H1 (cell line): ENCODE results near the gene MACROD2. TPM values are rescaled to one million over a fixed set of nuclear protein-coding genes. Genes with fewer than 3 reads are reported as not detected.

Experiments used
- CTCF ChIA-PET: fragments of 300-600 bp; sonication (Branson Sonifier 250); formaldehyde crosslinking; loops from one replicate; lab custom pipeline; 2021; ENCODE audit not compliant: partially characterized antibody; lab: Charles Lee
- POLR2A ChIA-PET: fragments of 300-600 bp; sonication (Branson Sonifier 250); formaldehyde crosslinking; loops from one replicate; lab custom pipeline; 2021; ENCODE audit warnings: inconsistent platforms; ENCODE audit not compliant: partially characterized antibody; lab: Charles Lee
- DNase-seq, 2 experiments: peaks; one replicate each; pipeline versions ENCODE4 v3.0.0 to v3.0.0-alpha.2; 2010 to 2022; ENCODE audit warnings: low spot score in 2 of 2, low read depth in 1 of 2, mixed read lengths in 1 of 2
- FAIRE-seq: peaks from 2 replicates; lab custom pipeline; 2011; peaks lifted over from hg19 to GRCh38; lab: Jason Lieb, UNC
- H2AFZ ChIP-seq: 2 replicates; pipeline ENCODE4 v1.8.1; 2012; ENCODE audit warnings: low read length, inconsistent platforms
- H2AK5ac ChIP-seq: 2 replicates; pipeline ENCODE4 v1.6.1; 2013; ENCODE audit warnings: low read depth, low read length
- H2BK120ac ChIP-seq: replicated peaks from 2 replicates; pipeline ENCODE3; 2013; ENCODE audit warnings: low read depth, low read length, inconsistent platforms
- H2BK12ac ChIP-seq: 2 replicates; pipeline ENCODE4 v1.6.1; 2013; ENCODE audit warnings: low read depth, low read length
- H2BK15ac ChIP-seq: 2 replicates; pipeline ENCODE4 v1.6.1; 2013; ENCODE audit warnings: low read length
- H2BK20ac ChIP-seq: 2 replicates; pipeline ENCODE4 v1.6.1; 2013; ENCODE audit warnings: low read length
- H2BK5ac ChIP-seq: 2 replicates; pipeline ENCODE4 v1.6.1; 2013; ENCODE audit warnings: low read depth, low read length
- H3K14ac ChIP-seq: 2 replicates; pipeline ENCODE4 v1.6.1; 2013; ENCODE audit warnings: inconsistent platforms; ENCODE audit not compliant: insufficient read length
- H3K18ac ChIP-seq: 2 replicates; pipeline ENCODE4 v1.6.1; 2013; ENCODE audit warnings: low read length; ENCODE audit errors: extremely low read depth
- H3K23ac ChIP-seq: 2 replicates; pipeline ENCODE4 v1.6.1; 2013; ENCODE audit warnings: inconsistent platforms; ENCODE audit not compliant: insufficient read length
- H3K23me2 ChIP-seq: 2 replicates; pipeline ENCODE4 v1.6.1; 2013; ENCODE audit warnings: low read depth, low read length
- H3K27ac ChIP-seq: 2 replicates; pipeline ENCODE4 v1.6.1; 2011; ENCODE audit warnings: low read depth, low read length, inconsistent platforms
- H3K27me3 ChIP-seq, 4 experiments: replicated peaks in 1 of 4; 1 replicate in 1 of 4; 2 replicates in 3 of 4; pipeline versions ENCODE4 v1.6.1 to v1.8.1; 2011 to 2013; ENCODE audit warnings: low read length in 3 of 4, mild to moderate bottlenecking in 3 of 4, inconsistent platforms in 2 of 4, mixed read lengths in 2 of 4, moderate library complexity in 1 of 4; ENCODE audit not compliant: control insufficient read depth in 3 of 4, insufficient read depth in 3 of 4; ENCODE audit errors: extremely low read depth in 1 of 4
- H3K36me3 ChIP-seq, 4 experiments: 2 replicates each; pipeline versions ENCODE4 v1.6.1 to v1.8.1; 2011 to 2013; ENCODE audit warnings: mild to moderate bottlenecking in 4 of 4, low read length in 3 of 4, moderate library complexity in 2 of 4, control low read depth in 1 of 4, inconsistent platforms in 1 of 4; ENCODE audit not compliant: insufficient read depth in 4 of 4, control insufficient read depth in 2 of 4
- H3K4ac ChIP-seq: replicated peaks from 2 replicates; pipeline ENCODE3; 2013; ENCODE audit warnings: low read length, low read depth, mixed read lengths, inconsistent platforms; ENCODE audit not compliant: insufficient read length
- H3K4me1 ChIP-seq, 4 experiments: replicated peaks in 1 of 4; 1 replicate in 1 of 4; 2 replicates in 3 of 4; pipeline versions ENCODE4 v1.6.1 to v1.8.1; 2011 to 2013; ENCODE audit warnings: low read length in 3 of 4, inconsistent platforms in 2 of 4, mixed read lengths in 1 of 4; ENCODE audit not compliant: insufficient read depth in 4 of 4, control insufficient read depth in 3 of 4
- H3K4me2 ChIP-seq, 2 experiments: 2 replicates each; pipeline versions ENCODE4 v1.6.1 to v1.8.1; 2011 to 2013; ENCODE audit warnings: low read depth in 2 of 2, low read length in 2 of 2, control low read depth in 1 of 2, inconsistent platforms in 1 of 2, mild to moderate bottlenecking in 1 of 2; ENCODE audit not compliant: insufficient read depth in 1 of 2
- H3K4me3 ChIP-seq, 4 experiments: fragments of 200-600, 300-600 bp in 1 of 4; sonication (generic), shearing (Covaris generic), sonication (Bioruptor Twin) in 1 of 4; 2 replicates each; pipeline versions ENCODE4 v1.5.1 to v1.8.1; 2011 to 2016; ENCODE audit warnings: low read length in 4 of 4, low read depth in 3 of 4, control low read depth in 2 of 4, inconsistent platforms in 2 of 4, mild to moderate bottlenecking in 2 of 4, mixed read lengths in 1 of 4, moderate library complexity in 1 of 4; ENCODE audit not compliant: insufficient read depth in 2 of 4; ENCODE audit errors: extremely low read depth in 1 of 4
- H3K56ac ChIP-seq: replicated peaks from 2 replicates; pipeline ENCODE3; 2013; ENCODE audit warnings: low read depth, mild to moderate bottlenecking, mixed read lengths, low read length, inconsistent platforms; ENCODE audit not compliant: insufficient read length
- H3K79me1 ChIP-seq: 2 replicates; pipeline ENCODE4 v1.6.1; 2013; ENCODE audit warnings: low read depth, low read length, control low read depth
- H3K79me2 ChIP-seq, 2 experiments: 2 replicates each; pipeline versions ENCODE4 v1.6.1 to v1.8.1; 2012 to 2013; ENCODE audit warnings: low read length in 2 of 2, mild to moderate bottlenecking in 2 of 2, inconsistent platforms in 1 of 2; ENCODE audit not compliant: insufficient read depth in 2 of 2, control insufficient read depth in 1 of 2
- H3K9ac ChIP-seq, 4 experiments: replicated peaks in 1 of 4; 1 replicate in 1 of 4; 2 replicates in 3 of 4; pipeline versions ENCODE4 v1.6.1 to v1.8.1; 2011 to 2013; ENCODE audit warnings: low read depth in 3 of 4, low read length in 3 of 4, control low read depth in 2 of 4, mild to moderate bottlenecking in 2 of 4, moderate library complexity in 2 of 4, inconsistent platforms in 1 of 4; ENCODE audit errors: extremely low read depth in 1 of 4
- H3K9me3 ChIP-seq, 2 experiments: 2 replicates each; pipeline versions ENCODE4 v1.6.1 to v1.8.1; 2012 to 2013; ENCODE audit warnings: mild to moderate bottlenecking in 2 of 2, moderate library complexity in 2 of 2, control low read depth in 1 of 2, inconsistent platforms in 1 of 2, low read depth in 1 of 2, low read length in 1 of 2, mixed read lengths in 1 of 2; ENCODE audit not compliant: insufficient read depth in 2 of 2
- H4K20me1 ChIP-seq, 2 experiments: replicated peaks in 1 of 2; 2 replicates each; pipeline versions ENCODE3 to v1.8.1; 2011 to 2013; ENCODE audit warnings: inconsistent platforms in 2 of 2, low read length in 2 of 2, mild to moderate bottlenecking in 1 of 2; ENCODE audit not compliant: insufficient read depth in 2 of 2, control insufficient read depth in 1 of 2
- H4K5ac ChIP-seq: 2 replicates; pipeline ENCODE4 v1.6.1; 2013; ENCODE audit warnings: low read length, low read depth, mixed read lengths, inconsistent platforms; ENCODE audit not compliant: insufficient read length
- H4K8ac ChIP-seq: 2 replicates; pipeline ENCODE4 v1.8.0; 2013; ENCODE audit warnings: mild to moderate bottlenecking, moderate library complexity, low read length, inconsistent platforms; ENCODE audit not compliant: insufficient read depth; ENCODE audit errors: extremely low read depth
- H4K91ac ChIP-seq: replicated peaks from 2 replicates; pipeline ENCODE3; 2013; ENCODE audit warnings: low read length, mixed read lengths, inconsistent platforms; ENCODE audit not compliant: insufficient read length
- ATF2 ChIP-seq: IDR thresholded peaks from 2 replicates; pipeline ENCODE4 v1.6.1; 2012; ENCODE audit warnings: low read length, inconsistent platforms
- BRCA1 ChIP-seq: IDR thresholded peaks from 2 replicates; pipeline ENCODE4 v1.6.1; 2012; ENCODE audit warnings: low read depth, low read length, improper control_type of control experiment
- CHD1 ChIP-seq: IDR thresholded peaks from 2 replicates; pipeline ENCODE4 v1.6.1; 2012; ENCODE audit warnings: low read depth, low read length, improper control_type of control experiment
- CTBP2 ChIP-seq: IDR thresholded peaks from 2 replicates; pipeline ENCODE4 v1.7.0; 2011; ENCODE audit warnings: borderline replicate concordance, mild to moderate bottlenecking, moderate library complexity, mixed read lengths, low read length; ENCODE audit not compliant: insufficient read depth, insufficient read length
- EGR1 ChIP-seq: IDR thresholded peaks from 2 replicates; pipeline ENCODE4 v1.6.1; 2011; ENCODE audit warnings: low read depth, low read length, borderline replicate concordance
- FOSL1 ChIP-seq: IDR thresholded peaks from 2 replicates; pipeline ENCODE4 v1.6.1; 2011; ENCODE audit warnings: mild to moderate bottlenecking, low read depth, low read length, moderate library complexity; ENCODE audit not compliant: insufficient read depth
- HDAC6 ChIP-seq: IDR thresholded peaks from one replicate; pipeline ENCODE4 v1.7.1; 2012; ENCODE audit warnings: low read depth, mild to moderate bottlenecking, inconsistent platforms, low read length, moderate library complexity
- POU5F1 ChIP-seq: IDR thresholded peaks from 2 replicates; pipeline ENCODE4 v1.6.1; 2011; ENCODE audit warnings: low read depth, mild to moderate bottlenecking, low read length, moderate library complexity
- RBBP5 ChIP-seq: IDR thresholded peaks from 2 replicates; pipeline ENCODE4 v1.7.1; 2012; ENCODE audit warnings: low read depth, mild to moderate bottlenecking, inconsistent platforms, low read length, moderate library complexity, borderline replicate concordance
- SIN3A ChIP-seq, 2 experiments: IDR thresholded peaks in 1 of 2; conservative IDR thresholded peaks in 1 of 2; 2 replicates each; pipeline ENCODE4 v1.6.1; 2011 to 2012; ENCODE audit warnings: low read length in 2 of 2, improper control_type of control experiment in 1 of 2, low read depth in 1 of 2, mild to moderate bottlenecking in 1 of 2
- SRF ChIP-seq: IDR thresholded peaks from 2 replicates; pipeline ENCODE4 v1.6.1; 2011; ENCODE audit warnings: mild to moderate bottlenecking, low read depth, low read length, moderate library complexity
- TAF7 ChIP-seq: optimal IDR thresholded peaks from 2 replicates; pipeline ENCODE3; 2011; ENCODE audit warnings: low read depth, mild to moderate bottlenecking, inconsistent platforms, low read length, moderate library complexity, borderline replicate concordance
- WGBS, 2 experiments: shearing (Covaris generic) in 1 of 2; methylation state at CpG; one replicate each; pipeline versions ENCODE4 v1.1.6 to v1.1.7; 2013 to 2015; ENCODE audit warnings: low lambda C conversion rate in 2 of 2, mixed read lengths in 2 of 2, inconsistent platforms in 1 of 2, low coverage in 1 of 2, missing lambda C conversion rate in 1 of 2; ENCODE audit not compliant: insufficient replicate concordance in 2 of 2, insufficient coverage in 1 of 2, insufficient read length in 1 of 2; ENCODE audit errors: extremely low coverage in 1 of 2, missing lambda C conversion rate in 1 of 2; 5-methylcytosine and 5-hydroxymethylcytosine counted together
- polyA plus RNA-seq, 7 experiments: library from polyadenylated mRNA; depleted of rRNA in 3 of 7; stranded (reverse) in 5 of 7; unstranded in 2 of 7; fragments of >200 nt in 5 of 7; fragments of 200-250 nt in 2 of 7; gene quantifications; 1 replicate in 5 of 7; 2 replicates in 1 of 7; 4 replicates in 1 of 7; pipeline versions ENCODE4 v1.2.1 to v1.2.3, GENCODE V29; 2011 to 2013; ENCODE audit warnings: missing spikeins in 2 of 7, mixed read lengths in 2 of 7
- total RNA-seq: library from RNA; stranded (reverse); fragmentation: NEBNext Ultra II Directional; extraction: Animal tissue kit (Norgen Biotek cat#: 25700); gene quantifications from 2 replicates; pipeline ENCODE4 v1.2.1, GENCODE V29; 2021

Gene MACROD2
- total and polyA plus RNA-seq, 2 of the 8 experiments (the other 6 are each of a cell fraction or from before 2014, with no cell fraction given), result 0.70 to 3.9 TPM

GRCh38 chr20:16000112-16000511 lies 2004.8 kb downstream of the MACROD2 start:
- no peaks in the 10 kb centered on the region for H3K79me1 ChIP-seq
- H3K56ac ChIP-seq, result no peak overlapping the region
- no peaks in the 10 kb centered on the region for H4K20me1 ChIP-seq
- H2AK5ac ChIP-seq, result no peak overlapping the region
- H2AFZ ChIP-seq, result no peak overlapping the region
- H3K9me3 ChIP-seq, result peaks cover 0 to 19% of the 10 kb centered on the region in 2 experiments; a peak in 2 of 4 replicates
- H3K4me1 ChIP-seq, result peaks cover 0 to 2% (median under 1%) of the 10 kb centered on the region in 4 experiments; a peak in 1 of 7 replicates
- H3K4me3 ChIP-seq, result no peak overlapping the region
- no peak overlapping the region for H3K23ac ChIP-seq
- H3K36me3 ChIP-seq, result no peaks in the 10 kb centered on the region; a peak in 1 of 8 replicates
- no peaks in the 10 kb centered on the region for H3K79me2 ChIP-seq
- no peak overlapping the region for H3K9ac ChIP-seq
- H2BK12ac ChIP-seq, result no peak overlapping the region
- H2BK120ac ChIP-seq, result no peak overlapping the region
- FAIRE-seq (no peak), DNase-seq (no peak)
- 0% methylated on average over 1 of the region's 1 CpG; no CpG with 5 or more reads in 1 of the 2 experiments for WGBS, 2 experiments
- H3K23me2 ChIP-seq, result no peaks in the 10 kb centered on the region
- no peak overlapping the region for H4K8ac ChIP-seq
- H3K4me2 ChIP-seq, result no peak overlapping the region
- no peak overlapping the region for H3K14ac ChIP-seq
- H4K91ac ChIP-seq, result no peak overlapping the region
- no peak overlapping the region for H4K5ac ChIP-seq
- no peaks in the 10 kb centered on the region for H3K27me3 ChIP-seq
- ChIA-PET CTCF (no interaction called here), POLR2A (no interaction called here)
- H3K27ac ChIP-seq, result no peak overlapping the region
- no peak overlapping the region for H3K4ac ChIP-seq
- H2BK15ac ChIP-seq, result no peak overlapping the region
- H2BK20ac ChIP-seq, result no peak overlapping the region
- no peak overlapping the region for H2BK5ac ChIP-seq
- H3K18ac ChIP-seq, result no peak overlapping the region
- TF ChIP-seq CTBP2 (no peak), CHD1 (no peak), BRCA1 (no peak), FOSL1 (no peak), SRF (no peak), HDAC6 (no peak), SIN3A (conservative IDR thresholded peaks at IDR 0.05 in 1 of 2, IDR thresholded peaks at IDR 0.05 in 1 of 2; ENCODE audit: low read depth in 1 of 2, low read length in 2 of 2) (no peak), RBBP5 (no peak), EGR1 (no peak), ATF2 (no peak), POU5F1 (no peak), TAF7 (no peak)
